Motor neuron (in vitro differentiated cells): ENCODE measurements around the gene TPI1. TPM values are rescaled to one million over a fixed set of nuclear protein-coding genes. Genes with fewer than 3 reads are reported as not detected.

ENCODE experiments used
- ATAC-seq, 8 experiments: fragments of 200-7000 bp; cut with Tn5 transposase; replicated peaks in 6 of 8; 2 replicates each; pipeline ENCODE4 v1.8.0; 2021; ENCODE audit warnings: mild to moderate bottlenecking in 8 of 8, moderate library complexity in 8 of 8
- H3K27ac ChIP-seq, 2 donors: fragments of 250-450 bp; sonication (Bioruptor Pico); 2 replicates each; pipeline ENCODE4 v1.9.0; 2021; ENCODE audit warnings: antibody characterized with exemption in 2 of 2, mild to moderate bottlenecking in 2 of 2, moderate library complexity in 1 of 2
- H3K4me1 ChIP-seq, 2 donors: fragments of 250-450 bp; sonication (Bioruptor Pico); replicated peaks in 1 of 2; 2 replicates each; pipeline ENCODE4 v1.6.1; 2021; ENCODE audit warnings: antibody characterized with exemption in 2 of 2, mild to moderate bottlenecking in 2 of 2, moderate library complexity in 1 of 2
- H3K4me3 ChIP-seq, 5 donors: fragments of 250-450 bp; sonication (Bioruptor Pico); 2 replicates each; pipeline ENCODE4 v1.9.0; 2021; ENCODE audit warnings: antibody characterized with exemption in 5 of 5, mild to moderate bottlenecking in 5 of 5, moderate library complexity in 4 of 5
- WGBS, 10 experiments: fragments of 450-650 bp; shearing (Covaris generic); methylation state at CpG; one replicate each; pipeline ENCODE4 v1.0.0; 2022; 5-methylcytosine and 5-hydroxymethylcytosine counted together
- in situ Hi-C, 9 experiments: fragments of 400-800 bp; cut with MboI; loops; one replicate each; pipeline ENCODE4 v1.15.0; 2021; ENCODE audit warnings: low sequenced_read_pairs in 9 of 9, low pct_unique_long_range_greater_than_20kb in 2 of 9; ENCODE audit not compliant: unreplicated experiment in 9 of 9
- total RNA-seq, 8 experiments: library from RNA; unstranded; fragments of 300-600 nt; gene quantifications; 2 replicates each; pipeline versions ENCODE4 v1.2.3 to v1.2.4, GENCODE V29; 2022

Gene TPI1
- total RNA-seq, 8 experiments from 2014 or later, result 544 to 781 (median 685) TPM

DNA sequence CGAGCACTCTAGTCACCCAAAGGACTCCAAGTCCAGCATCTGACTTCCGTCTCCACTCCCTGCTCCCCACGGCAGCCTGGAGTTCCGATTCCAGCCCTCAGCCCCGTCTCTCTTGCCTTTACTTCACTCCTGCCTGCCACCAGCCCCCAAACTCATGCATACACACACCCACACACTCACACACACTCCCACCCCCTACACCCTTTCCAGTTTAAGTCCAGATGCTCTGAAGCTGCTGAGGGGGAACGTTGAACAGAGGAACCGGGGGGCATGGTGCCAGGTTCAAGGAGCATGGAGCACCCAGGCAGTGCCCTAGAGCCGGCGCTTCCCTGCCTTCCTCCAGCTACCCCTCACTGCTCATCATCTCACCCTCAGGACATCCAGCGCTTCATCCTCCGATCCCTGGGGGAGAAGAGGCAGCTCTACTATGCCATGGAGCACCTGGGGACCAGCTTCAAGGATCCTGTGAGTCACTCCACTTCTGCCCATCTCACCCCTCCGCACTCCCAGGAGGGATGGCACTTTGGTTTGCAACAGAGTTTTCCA lies 35.8 kb upstream of the TPI1 start:
- no peak overlapping the region for H3K27ac ChIP-seq
- in situ Hi-C loops, result loop anchor here in 1 of 9 experiments (25.0 kb wide), 1 partner anchor 94 kb away; no protein-coding TSS in a partner anchor
- H3K4me1 ChIP-seq, result peaks cover 17 to 18% of the 10 kb centered on the region in 2 donors
- H3K4me3 ChIP-seq, result no peak overlapping the region
- ATAC-seq, result no peak
- 70 to 100% (median 90%) methylated on average over 1 to 6 of the region's 12 CpGs; no CpG with 5 or more reads in 4 of the 10 experiments for WGBS, 10 experiments

DNA sequence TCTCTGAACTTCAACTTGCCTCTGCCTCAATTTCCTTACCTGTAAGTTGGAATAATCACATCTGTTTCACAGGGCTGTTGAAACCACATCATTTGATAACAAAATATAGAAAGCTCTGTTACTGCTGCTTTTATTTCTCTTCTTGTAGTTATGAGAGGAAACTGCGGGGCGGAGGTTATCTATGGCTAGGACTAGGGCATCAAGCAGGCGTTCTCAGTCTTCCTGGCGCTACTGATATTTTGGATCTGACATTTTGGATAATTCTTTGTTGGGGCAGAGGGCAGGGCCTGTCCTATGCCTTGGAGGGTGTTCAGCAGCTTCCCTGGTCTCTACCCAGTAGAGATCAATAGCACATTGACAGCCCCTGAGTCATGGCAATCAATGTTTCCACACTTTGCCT lies 35.2 kb upstream of the TPI1 start:
- Histone ChIP-seq H3K4me3 (no peak overlapping the region), H3K4me1 (peaks cover 11 to 12% of the 10 kb centered on the region in 2 donors), H3K27ac (no peak overlapping the region)
- no peak for ATAC-seq
- in situ Hi-C loops, result loop anchor here in 1 of 9 experiments (25.0 kb wide), 1 partner anchor 95 kb away; no protein-coding TSS in a partner anchor
- 91 to 100% (median 98%) methylated on average over 3 to 4 of the region's 4 CpGs; no CpG with 5 or more reads in 4 of the 10 experiments for WGBS, 10 experiments

DNA sequence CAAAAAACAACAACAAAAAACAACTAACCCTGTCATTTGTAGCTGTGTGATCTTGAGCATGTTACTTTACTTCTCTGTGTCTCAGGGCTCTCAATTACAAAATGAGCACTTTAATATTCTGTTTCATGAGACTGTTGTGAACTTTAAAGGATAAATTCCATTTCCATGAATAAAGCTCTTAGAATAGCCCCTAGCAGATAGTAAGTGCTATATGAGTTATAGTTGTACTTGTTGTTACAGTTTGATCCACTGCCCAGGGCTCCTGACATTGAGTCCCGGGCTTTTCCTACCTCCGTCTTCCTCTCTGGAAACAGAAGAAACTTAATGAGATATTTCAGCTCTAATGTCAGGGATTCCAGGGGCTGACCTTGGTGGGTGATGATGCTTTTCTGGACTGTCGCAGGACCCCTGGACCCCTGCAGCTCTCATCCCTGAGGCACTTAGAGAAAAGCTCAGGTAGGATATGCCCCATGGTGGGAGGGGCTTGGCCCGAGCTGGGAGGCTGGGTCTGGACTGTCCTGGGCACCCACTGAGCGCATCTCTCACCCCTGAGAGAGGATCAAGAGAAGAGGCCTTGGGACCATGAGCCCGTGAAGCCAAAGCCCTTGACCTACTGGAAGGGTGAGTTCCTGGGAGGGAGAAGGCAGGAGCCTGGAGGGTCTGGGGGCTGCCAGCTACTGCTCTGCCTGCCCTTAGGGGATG lies 34.0 kb upstream of the TPI1 start:
- H3K27ac ChIP-seq, result no peak overlapping the region
- no peak overlapping the region for H3K4me3 ChIP-seq
- in situ Hi-C loops, result loop anchor here in 1 of 9 experiments (25.0 kb wide), 1 partner anchor 96 kb away; no protein-coding TSS in a partner anchor
- WGBS, 10 experiments, result 60 to 100% (median 93%) methylated on average over 1 to 5 of the region's 6 CpGs; no CpG with 5 or more reads in 1 of the 10 experiments
- no peak for ATAC-seq
- peaks cover 9% of the 10 kb centered on the region in 2 donors for H3K4me1 ChIP-seq

DNA sequence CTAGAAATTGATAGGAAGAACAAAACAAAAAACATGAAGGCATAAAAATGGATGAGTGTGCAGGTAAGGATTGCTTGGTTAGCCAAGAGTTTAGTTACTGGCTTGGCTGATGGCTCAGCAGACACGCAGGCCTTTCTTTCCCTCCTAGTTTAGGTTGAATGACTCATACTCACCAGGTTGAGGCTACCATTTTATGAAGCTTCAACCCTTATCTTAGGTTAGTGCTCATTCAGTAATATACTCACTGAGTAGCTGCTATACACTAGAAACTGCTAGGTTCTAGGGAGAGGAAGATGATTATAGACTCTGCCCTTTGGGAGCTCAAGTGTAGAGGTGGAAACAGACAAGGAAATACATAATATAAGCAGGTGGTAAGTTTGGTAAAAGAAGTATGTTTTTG lies 33.1 kb upstream of the TPI1 start:
- no peak for ATAC-seq
- in situ Hi-C loops, result loop anchor here in 1 of 9 experiments (25.0 kb wide), 1 partner anchor 97 kb away; no protein-coding TSS in a partner anchor
- WGBS, 10 experiments, result 33 to 100% (median 94%) methylated on average over 1 of the region's 1 CpG; no CpG with 5 or more reads in 6 of the 10 experiments
- Histone ChIP-seq H3K4me1 (peaks cover 13 to 14% of the 10 kb centered on the region in 2 donors), H3K27ac (no peak overlapping the region), H3K4me3 (no peak overlapping the region)

DNA sequence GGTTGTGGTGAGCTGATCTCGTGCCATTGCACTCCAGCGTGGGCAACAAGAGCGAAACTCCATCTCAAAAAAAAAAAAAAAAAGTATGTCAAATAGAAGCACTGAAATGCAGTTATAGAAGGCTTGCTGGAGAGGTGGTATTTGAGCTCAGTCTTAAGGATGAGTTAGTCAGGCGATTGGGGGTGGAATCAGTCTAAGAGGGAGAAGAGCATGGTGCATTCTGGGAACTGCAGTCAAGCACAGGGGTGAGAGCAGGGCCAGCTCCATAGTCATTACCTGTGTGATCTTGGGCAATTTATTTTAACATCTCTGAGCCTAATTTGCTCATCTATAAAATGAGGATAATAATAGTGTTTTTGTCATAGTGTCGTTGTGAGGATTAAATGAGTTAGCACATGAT lies 32.5 kb upstream of the TPI1 start:
- ATAC-seq, result no peak
- WGBS, 10 experiments, result 74 to 100% (median 86%) methylated on average over 1 to 5 of the region's 5 CpGs; no CpG with 5 or more reads in 3 of the 10 experiments
- Histone ChIP-seq H3K4me1 (peaks cover 19% of the 10 kb centered on the region in 2 donors), H3K27ac (no peak overlapping the region), H3K4me3 (no peak overlapping the region)
- in situ Hi-C loops, result loop anchor here in 1 of 9 experiments (25.0 kb wide), 1 partner anchor 98 kb away; no protein-coding TSS in a partner anchor

DNA sequence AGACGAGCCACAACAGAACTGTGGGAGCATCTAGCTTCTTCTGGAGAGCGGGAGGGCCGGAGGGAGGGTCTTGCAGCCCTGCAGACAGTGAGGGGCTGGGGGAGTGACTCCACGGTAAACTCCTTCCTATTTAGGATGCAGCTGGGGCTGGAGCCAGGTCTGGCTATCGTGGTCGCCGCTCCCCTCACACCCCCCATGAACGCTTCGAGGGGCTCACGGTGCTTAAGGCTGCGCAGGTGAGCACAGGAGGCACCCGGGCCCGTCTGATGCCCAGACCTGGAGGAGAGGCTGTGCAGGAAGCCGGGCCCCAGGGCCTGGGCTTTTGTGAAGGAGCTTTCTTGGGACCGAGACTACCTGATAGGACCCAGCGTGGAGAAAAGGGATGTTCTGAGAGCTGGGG lies 30.5 kb upstream of the TPI1 start:
- ATAC-seq, result no peak
- H3K4me3 ChIP-seq, result no peak overlapping the region
- peaks cover 20 to 28% of the 10 kb centered on the region in 2 donors for H3K4me1 ChIP-seq
- no peak overlapping the region for H3K27ac ChIP-seq
- in situ Hi-C loops, result loop anchor here in 1 of 9 experiments (25.0 kb wide), 1 partner anchor 100 kb away; no protein-coding TSS in a partner anchor
- WGBS, 10 experiments, result 40 to 100% (median 87%) methylated on average over 1 to 3 of the region's 16 CpGs; no CpG with 5 or more reads in 7 of the 10 experiments

DNA sequence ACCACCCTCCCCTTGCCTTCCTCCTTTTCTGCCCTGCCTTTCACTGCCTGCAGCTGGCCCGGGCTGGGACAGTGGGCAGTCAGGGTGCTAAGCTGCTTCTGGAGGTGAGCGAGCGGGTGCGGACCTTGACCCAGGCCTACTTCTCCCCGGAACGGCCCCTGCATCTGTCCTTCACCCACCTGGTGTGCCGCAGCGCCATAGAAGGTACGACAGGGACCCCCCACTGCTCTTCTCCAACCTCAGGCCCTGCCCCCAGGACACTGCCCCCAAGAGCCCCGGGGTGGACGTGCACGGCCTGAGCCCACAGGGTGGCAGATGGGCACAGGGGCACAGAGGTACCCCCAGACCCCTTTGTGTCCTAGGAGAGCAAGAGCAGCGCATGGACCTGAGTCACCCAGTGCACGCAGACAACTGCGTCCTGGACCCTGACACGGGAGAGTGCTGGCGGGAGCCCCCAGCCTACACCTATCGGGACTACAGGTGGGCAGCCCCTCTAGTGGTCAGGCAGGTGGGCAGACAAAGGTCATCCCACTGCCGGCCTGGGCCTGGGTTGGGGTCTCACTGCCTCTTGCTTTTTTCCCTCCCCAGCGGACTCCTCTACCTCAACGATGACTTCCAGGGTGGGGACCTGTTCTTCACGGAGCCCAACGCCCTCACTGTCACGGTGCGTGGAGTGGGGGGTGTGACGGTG lies 29.8 kb upstream of the TPI1 start:
- Histone ChIP-seq H3K4me1 (peaks cover 20 to 28% of the 10 kb centered on the region in 2 donors), H3K4me3 (no peak overlapping the region), H3K27ac (no peak overlapping the region)
- in situ Hi-C loops, result loop anchor here in 1 of 9 experiments (25.0 kb wide), 1 partner anchor 100 kb away; no protein-coding TSS in a partner anchor
- 94 to 100% methylated on average over 7 to 10 of the region's 26 CpGs; no CpG with 5 or more reads in 8 of the 10 experiments for WGBS, 10 experiments
- ATAC-seq, result no peak

DNA sequence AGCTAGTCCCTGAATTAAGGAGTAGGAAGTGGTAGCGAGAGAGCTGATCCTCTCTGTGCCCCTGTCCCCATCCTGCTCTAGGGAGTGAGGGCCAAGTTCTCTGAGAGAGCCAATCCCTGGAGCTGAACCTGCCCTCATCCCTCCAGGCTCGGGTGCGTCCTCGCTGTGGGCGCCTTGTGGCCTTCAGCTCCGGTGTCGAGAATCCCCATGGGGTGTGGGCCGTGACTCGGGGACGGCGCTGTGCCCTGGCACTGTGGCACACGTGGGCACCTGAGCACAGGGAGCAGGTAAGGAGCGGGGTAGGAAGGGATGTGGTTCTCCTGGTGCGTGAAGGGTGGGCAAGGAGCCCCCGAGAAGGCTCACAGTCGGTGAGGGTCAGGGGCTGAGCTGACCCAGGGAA lies 28.5 kb upstream of the TPI1 start:
- ATAC-seq, result no peak
- WGBS, 10 experiments, result 80 to 100% (median 95%) methylated on average over 2 to 13 of the region's 16 CpGs; no CpG with 5 or more reads in 3 of the 10 experiments
- in situ Hi-C loops, result loop anchor here in 1 of 9 experiments (25.0 kb wide), 1 partner anchor 102 kb away; no protein-coding TSS in a partner anchor
- Histone ChIP-seq H3K4me1 (peaks cover 20 to 28% of the 10 kb centered on the region in 2 donors), H3K4me3 (no peak overlapping the region), H3K27ac (peak overlapping the region in 1 of 2 donors; percentile 76)

DNA sequence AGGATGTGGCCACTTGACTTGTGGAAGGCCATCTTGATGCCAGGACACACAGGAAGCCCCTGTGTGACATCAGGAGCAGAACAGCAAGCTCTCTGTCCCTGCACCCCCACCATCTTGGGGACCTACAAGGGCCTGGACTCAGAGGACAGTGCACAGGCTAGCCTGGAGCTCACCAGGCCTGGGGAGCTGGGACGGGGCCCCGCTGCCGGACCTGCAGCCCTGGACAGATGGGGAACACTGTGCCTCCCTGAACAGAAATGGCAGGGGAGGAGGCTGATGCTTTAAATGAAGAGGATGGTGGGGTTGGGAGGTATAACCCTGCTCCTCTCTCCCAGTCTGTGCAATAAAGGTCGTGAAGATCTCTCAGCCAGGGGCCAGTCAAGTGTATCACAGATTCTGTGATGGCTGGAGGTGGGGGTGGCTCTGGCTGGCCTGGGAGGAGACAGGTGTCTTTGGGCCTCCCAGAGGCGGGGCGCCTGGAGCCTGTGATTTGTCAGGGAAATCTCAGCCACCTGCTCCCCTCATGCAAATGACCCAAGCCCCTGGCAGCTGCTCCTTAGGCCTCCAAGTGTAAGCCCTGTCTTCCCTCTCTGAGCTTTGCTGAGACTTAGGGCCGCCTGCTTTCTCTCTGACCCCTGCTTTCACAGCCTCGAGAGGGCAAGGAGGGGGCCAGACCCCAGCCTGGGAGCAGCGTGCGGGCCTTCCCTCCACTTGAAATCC lies 27.7 kb upstream of the TPI1 start:
- WGBS, 10 experiments, result 0 to 83% (median 50%) methylated on average over 2 to 3 of the region's 10 CpGs; no CpG with 5 or more reads in 5 of the 10 experiments
- in situ Hi-C loops, result loop anchor here in 1 of 9 experiments (25.0 kb wide), 1 partner anchor 102 kb away; no protein-coding TSS in a partner anchor
- peak in 5 of 8 experiments; percentile 60 to 83 (median 81) for ATAC-seq
- no peak overlapping the region for H3K4me3 ChIP-seq
- peak overlapping the region; percentile 41 to 77 for H3K27ac ChIP-seq
- H3K4me1 ChIP-seq, result peaks cover 20 to 28% of the 10 kb centered on the region in 2 donors

DNA sequence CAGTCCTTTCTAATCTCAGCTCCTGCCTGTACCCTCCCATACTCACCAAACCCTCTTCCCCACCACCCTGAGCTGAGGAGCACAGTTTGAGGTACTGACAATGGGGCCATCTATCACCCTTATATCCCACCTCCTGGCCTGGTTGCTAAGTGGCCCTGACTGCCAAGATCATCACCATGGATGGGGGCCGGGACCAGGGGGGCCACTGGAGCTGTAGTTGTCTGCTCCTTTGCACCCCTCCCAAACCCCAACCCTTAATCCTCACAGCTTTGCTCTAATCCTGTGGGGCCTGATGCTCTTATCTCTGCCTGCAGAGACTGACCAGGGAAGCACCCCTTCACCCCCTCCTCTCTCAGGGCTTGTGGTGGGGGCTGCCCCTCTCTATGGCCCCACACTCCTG lies 27.0 kb upstream of the TPI1 start:
- in situ Hi-C loops, result loop anchor here in 1 of 9 experiments (25.0 kb wide), 1 partner anchor 103 kb away; no protein-coding TSS in a partner anchor
- peak in 5 of 8 experiments; percentile 46 to 56 (median 51) for ATAC-seq

DNA sequence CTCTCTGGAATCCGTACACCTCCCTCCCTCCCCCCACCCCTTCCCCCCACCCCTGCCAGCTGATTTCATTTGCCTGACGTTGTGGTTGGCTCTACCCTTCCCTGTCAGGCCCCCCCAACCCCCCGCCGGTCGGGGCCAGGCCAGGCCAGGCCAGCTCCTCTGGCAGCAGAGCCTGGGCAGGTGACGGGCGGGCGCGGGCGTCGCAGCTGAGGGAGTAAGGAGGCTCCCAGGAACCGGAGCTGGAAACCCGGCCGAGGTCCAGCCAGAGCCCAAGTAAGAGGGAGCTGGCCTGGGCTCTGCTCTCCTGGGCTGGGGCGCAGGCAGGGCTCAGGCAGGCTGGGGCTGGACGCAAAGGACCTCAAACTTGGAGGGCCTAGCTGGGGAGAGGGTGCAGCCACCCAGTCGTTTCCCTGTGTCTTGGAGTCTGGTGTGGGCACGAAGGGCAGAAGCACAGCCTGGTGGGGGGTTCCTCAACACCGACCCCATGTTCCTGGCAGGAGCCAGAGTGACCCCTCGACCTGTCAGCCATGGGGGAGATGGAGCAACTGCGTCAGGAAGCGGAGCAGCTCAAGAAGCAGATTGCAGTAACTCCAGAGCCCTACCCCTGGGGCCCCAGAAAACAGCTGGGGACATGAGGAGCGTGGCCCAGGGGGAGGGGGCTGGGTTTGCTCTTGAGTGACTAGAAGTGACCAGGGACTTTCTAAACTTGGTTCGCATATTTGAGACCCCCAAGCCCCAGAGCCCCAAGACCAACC lies 26.4 kb upstream of the TPI1 start, which contains the start of gene GNB3:
GNB3 (plus strand) TSS at position 165 of the 755 bp plus-strand sequence; CDS start at position 528, 363 bp downstream.
- peak within 1 kb of the TSS; percentile 41 to 77 for H3K27ac ChIP-seq
- no peak within 1 kb of the TSS for H3K4me3 ChIP-seq
- in situ Hi-C loops, result loop anchor here in 1 of 9 experiments (25.0 kb wide), 1 partner anchor 104 kb away; no protein-coding TSS in a partner anchor
- H3K4me1 ChIP-seq, result peaks cover 20 to 28% of the 10 kb centered on the region in 2 donors
- WGBS, 10 experiments, result 80 to 100% (median 91%) methylated on average over 1 to 4 of the region's 24 CpGs; no CpG with 5 or more reads in 6 of the 10 experiments
- peak in 5 of 8 experiments; percentile 11 to 28 (median 21) for ATAC-seq

More for the DNA sequence above, 27.0 kb upstream of the TPI1 start:
- no peak overlapping the region for H3K4me3 ChIP-seq
- WGBS, 10 experiments, result no CpG with 5 or more reads among the region's 1 CpG
- H3K27ac ChIP-seq, result peak overlapping the region; percentile 41 to 77
- H3K4me1 ChIP-seq, result peaks cover 20 to 28% of the 10 kb centered on the region in 2 donors
